Measurements from ENCODE around the gene NSUN2.
A peak's percentile ranks its signal among the peaks of the same experiment; 100 is the strongest.
"Not testable (repeated sequence)": the region's sequence is repeated elsewhere in the genome, so short reads cannot be mapped to it uniquely, and the experiment has no call there.

NSUN2 gene

DNA sequence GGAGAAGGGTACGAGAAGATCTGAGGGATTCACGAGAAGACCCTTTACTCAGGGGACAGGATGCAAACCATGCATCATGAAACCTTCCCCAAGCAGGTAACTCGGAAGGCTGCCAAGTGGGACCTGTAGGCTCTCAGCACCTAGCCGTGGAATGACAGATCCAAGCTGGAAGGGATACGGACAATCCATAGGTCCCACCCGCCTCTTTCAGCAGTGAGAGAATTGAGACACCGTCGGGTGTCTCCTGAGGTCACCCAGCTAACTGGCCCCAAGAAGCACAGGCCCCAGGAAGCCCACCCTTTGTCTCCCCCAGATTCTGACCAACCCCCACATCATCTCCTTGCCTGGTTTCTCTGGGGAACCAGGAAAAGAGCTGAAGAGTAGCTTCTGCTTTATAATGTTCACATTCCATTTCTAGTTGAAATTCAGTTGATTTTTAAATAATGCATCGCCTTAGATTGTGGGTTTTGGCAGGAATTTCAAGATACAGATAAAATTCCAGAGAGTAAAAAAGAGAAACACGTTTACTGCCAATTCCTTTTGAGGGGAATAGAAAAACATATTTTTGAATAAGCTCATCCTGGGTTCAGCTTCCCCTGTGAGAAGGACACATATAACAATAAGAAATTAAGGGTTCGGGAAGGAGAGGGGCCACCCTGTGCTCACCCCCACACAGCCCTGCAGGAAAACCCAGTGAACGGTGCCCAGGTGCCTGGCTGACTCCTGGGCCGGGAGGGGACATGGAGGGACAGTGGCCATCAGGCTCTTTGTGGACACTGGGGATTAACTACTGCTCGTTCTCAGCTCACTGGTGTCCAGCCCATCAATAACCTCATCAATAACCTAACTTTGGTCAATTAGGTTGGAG is 51.1 kb downstream of the NSUN2 start:
- DNase-seq = no peak

DNA sequence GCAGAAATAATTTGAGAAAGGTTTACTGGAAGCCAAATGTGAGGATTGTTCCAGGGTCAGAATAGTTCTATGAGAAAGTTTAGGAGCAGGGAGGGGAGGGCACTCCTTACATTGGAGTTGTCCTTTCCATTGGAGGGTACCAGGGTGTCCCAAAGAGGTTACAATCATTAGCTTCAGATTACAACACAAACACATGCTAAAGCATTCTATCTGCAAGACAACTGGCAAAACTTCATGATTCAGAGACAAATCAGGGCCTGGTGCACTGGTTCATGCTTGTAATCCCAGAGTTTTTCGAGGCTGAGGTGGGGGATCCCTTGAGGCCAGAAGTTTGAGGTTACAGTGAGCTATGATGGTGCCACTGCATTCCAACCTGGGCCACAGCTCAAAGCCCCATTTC is 51.8 kb downstream of the NSUN2 start:
- DNase-seq = no peak

DNA sequence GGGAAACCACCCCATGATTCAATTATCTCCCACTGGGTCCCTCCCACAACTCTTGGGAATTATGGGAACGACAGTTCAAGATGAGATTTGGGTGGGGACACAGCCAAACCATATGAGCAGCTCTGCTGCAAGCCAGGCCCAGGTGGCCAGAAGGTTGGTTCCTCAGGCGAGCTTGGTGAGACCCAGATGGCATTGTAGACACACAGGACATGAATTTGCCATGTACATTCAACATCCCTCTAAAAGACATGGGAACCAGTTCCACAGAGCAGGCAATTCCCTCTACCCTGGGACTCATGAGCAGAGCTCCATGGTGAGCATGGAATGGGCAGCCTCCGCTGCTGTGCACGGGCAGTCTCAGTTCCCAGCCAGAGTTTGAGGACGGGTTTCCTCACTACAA is 53.3 kb downstream of the NSUN2 start:
- no peak for DNase-seq

DNA sequence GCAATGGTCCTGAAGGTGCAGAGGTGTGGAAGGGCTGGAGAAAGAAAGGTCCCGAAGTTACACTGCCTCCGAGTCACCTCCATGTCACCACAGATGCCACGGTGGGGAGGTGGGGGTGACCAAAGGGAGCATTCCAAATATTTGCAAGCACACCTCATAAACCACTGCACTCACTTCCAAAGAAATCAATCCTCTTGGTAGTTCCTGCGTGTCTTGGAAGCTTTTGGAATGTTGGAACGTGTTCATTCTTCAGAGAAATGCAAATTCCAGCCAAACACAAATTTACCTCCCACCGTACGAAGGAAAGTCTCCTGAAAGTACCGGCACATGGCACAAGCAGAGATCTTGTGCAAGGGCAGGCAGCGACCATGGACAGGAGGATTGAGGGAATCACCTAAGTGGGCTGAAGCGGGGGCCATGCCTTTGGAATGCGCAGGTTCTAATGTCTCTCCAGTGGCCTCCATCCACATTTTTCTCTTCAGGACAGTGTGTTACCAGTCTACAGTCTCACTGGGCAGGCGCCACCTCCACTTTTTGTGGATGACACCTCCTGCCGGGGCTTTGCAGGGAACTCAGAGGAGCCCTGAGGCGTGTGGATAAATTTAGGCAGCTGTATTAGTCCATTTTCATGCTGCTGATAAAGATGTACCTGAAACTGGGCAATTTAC is 54.0 kb downstream of the NSUN2 start:
- DNase-seq = no peak

DNA sequence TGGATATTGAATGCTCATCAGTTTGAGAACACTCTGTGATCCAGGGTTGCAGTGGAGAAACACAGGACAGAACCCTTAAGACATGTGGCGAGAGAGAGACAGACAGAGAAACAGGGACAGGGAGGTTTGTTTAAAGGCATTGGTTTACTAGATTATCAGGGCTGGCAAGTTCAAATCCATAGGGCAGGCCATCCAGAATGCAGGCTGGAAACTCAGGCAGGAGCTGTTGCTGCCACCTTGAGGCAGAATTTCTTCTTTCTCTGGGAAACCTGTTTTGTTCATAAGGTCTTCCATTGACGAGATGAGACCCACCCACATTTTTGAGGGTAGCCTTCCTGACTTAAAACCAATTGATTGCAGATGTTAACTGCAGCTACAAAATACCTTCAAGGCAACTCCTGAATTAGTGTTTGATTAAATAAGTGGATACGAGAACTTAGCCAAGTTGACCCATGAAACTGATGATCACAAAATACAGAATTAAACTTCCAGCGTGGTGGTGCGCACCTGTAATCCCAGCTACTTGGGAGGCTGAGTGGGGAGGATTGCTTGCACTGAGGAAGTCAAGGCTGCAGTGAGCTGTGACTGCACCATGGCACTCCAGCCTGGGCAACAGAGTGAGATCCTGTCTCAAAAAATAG is 55.9 kb downstream of the NSUN2 start:
- peak; percentile 84 for DNase-seq

DNA sequence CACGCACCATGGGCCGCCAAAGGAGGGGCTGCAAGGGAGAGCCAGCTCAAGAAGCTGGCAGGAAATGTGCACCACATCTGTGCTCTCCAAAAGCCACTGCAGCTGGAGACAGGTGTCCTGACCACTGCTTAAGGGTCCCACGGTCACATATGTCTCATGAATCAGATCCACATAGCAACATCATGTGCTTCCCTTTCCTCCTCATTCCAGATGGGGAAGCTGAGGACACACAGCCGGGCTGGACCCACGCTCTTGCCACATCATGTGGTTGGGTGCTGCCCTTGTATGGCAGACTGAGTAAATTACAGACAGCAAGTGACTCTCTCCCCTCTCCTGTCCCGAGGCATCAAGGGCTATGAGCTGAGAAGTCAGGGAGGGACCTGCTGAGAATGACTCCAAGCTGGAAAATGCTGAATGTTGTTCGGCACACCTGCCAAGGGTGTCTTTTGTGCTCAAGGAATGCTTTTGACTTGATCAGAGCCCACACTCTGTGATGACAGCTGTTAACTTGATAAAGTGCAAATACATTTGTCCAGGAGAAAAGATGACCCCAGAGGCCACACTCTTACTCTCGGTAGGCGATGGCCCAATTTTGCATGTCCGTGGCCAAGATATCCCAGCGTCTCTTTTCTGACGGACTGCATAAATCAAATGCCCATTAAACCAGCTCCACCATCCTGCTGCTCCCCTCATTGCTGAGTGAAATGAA is 58.2 kb downstream of the NSUN2 start:
- peak; percentile 51 for DNase-seq

DNA sequence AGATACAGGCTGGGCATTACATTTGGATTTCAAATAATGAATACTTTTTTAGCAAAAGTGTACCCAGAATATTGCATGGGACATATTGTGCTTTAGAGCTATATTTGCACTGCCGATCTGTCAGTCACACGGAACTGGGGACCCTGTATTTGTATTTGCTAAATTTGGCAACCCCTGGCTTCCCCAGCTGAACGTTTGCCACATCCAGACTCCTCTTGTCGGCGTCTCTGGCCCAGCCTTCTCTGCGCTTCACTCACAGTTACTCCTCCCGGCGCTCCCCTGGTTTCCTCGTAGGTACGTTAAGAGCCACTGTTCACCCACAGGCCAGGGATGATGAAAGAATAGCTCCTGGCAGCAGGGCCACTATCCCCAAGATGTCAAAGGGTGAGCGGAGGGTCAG is 58.7 kb downstream of the NSUN2 start:
- no peak for DNase-seq

DNA sequence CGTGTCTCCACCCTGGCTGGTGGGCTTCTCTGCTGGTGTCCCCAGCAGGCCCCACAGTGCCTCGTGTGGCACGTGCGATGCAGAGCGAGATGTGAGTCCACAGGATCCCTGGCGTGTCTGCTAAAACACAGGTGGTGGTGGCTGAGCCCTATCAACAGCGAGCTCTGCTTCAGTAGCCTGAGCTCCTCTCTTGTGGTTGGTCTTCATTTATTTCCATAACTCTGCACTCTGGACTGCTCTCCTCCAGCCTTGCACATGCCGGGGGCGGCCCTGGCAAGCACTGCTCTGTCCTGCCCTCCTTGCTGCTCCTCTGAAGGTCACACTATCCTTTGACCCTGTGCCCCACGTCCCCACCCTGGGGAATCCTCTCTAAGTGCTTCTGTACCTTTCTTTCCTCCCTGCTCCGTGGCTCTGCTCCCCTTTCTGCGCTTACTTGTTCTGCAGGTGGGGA is 59.2 kb downstream of the NSUN2 start:
- no peak for DNase-seq

DNA sequence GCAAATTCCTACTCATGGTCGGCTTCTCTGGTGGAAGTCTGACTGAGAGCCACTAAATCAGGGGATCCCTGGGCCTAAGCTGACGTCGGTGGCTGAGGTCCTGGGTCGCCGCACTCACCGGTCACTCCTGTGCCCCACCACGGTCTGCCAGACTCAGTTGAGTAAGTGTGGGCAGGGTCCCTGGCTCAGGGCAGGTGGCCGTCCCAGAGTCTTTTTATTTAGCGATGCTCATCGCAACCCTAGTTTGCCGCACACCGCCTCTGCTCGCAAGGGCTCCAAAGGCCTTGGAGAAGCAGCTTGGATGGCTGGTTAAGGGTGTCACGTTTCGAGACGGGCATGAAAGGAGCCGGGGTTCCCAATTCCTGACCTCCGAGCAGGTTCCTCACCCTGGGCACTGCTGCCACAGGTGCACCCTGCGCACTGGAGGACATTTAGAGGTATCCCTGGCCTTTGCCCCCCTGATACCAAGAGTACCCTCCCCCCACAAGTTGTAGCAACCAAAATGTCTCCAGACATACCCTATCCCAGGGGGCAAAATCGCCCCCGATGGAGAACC is 59.9 kb downstream of the NSUN2 start:
- DNase-seq = no peak

DNA sequence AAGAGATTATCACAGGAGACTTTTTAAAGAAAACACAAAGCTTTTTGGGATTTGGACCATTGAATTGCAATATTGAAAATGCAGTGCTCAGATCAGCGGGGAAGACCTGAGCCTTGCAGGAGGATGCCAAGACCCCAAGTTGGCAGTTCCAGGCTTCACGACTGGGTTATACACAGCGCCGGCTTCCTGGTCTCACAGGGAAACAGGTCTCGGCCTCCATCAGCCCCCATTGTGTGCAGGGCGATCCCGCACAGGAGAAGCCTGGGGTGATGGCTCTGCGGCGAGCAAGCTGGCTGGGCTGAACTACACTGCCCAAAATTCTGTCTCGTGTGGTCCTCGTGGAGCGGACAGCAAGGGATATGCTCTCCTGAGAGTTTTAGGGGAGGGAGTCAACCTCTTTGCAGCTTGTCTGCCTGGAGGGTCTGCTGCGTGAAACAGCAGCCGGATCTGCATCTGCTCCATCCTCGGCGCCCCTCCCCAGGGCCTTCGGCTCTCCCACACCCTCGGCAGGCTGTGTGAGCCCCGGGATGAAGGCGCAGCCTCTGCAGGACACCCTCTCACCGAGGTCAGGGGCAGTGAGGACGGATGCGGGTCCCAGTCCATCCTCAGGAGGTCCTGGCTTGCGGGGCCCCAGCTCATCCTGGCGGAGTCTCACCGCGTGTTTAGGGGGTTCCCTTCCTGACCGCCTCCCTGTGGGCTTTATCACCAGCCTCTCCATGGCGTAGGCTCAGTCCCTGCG is 60.6 kb downstream of the NSUN2 start:
- no peak for DNase-seq

DNA sequence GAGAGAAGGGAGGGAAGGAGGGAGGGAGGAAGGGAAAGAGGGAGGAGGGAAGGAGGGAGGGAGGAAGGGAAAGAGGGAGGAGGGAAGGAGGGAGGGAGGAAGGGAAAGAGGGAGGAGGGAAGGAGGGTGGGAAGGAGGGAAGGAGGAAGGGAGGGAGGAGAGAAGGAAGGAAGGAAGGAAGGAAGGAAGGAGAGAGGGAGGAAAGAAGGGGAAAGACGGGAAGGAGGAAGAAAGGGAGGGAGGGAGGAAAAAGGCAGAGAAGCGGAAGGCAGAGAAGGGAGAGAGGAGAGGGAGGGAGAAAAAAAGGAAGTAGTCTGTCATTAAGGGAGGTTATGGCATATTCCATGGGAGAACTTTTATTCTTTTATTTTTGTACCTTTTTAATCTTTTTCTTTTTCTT is 61.2 kb downstream of the NSUN2 start:
- DNase-seq = not testable (repeated sequence)

DNA sequence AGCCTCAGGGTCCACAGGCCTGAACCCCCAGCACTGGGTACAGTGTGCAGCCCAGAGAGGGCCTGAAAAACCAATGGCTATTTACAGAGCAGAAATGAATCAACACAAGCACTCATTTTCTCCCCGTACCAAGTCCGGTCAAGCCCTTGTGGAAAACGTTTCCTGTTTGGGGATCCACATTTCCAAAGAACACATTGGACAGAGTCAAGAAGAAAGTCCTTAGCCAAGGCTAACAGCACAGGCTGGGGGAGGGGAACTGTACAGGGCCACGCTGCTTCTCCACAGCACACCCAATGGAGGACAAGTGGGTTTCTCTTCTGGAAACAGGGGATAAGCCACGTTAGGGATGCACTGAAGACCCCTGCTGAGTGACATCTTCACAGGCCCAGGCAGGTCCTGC is 62.3 kb downstream of the NSUN2 start:
- DNase-seq = peak; percentile 34

DNA sequence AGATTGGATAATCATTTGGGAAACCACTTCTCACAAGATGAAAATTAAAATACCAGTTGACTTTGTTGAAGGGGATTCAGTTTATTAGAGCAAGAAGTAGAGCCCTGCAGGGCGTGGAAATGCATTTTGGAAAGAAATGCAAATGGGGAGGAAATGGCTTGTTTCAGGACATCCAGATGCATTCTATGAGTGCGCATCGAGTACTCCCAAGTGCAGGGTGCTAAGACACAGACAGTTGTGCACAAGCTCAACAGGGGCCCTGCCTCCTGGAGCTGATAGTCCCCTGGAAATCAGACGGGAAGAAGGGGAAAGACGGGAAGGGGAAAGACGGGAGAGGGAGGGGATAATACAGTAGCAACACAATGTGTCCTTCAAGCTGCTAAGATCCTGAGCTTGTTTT is 64.0 kb downstream of the NSUN2 start:
- DNase-seq = no peak

DNA sequence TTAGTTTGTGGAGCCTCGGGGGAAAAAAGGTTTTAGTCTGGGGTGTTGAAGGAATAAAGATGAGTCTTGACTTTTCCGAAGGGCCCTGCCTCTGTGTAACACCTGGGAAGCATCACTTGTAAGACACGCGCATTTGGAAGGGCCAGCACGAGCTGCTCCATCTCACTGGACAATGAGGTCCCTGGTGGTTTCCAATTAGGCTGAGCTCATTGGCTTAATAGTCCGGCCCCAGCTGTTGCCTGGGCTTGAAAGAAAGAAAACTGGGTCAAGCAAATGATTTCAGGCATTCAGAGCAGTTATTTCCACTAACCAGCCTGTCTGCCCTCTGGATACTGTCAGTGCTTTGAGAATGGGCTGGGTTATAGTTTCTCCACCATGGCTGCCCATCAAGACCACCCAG is 64.5 kb downstream of the NSUN2 start:
- DNase-seq = no peak

DNA sequence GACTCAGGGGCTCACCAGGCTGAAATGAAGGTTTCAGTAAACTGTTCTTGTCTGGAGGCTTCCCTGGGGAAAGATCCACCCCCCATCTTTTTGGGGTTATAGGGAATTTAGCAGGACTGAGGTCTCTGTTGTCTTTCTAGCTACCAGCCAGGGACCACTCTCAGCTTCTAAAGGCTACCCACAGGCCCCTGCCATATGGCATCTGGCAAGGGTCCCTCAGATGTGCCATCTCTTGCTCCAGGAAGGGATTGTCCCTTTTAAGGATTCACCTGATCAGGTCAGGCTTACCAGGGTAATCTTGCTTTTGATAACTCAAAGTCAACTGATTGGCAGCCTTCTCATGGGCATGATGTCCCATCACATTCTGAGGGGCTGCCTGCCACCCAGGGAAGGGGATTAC is 65.0 kb downstream of the NSUN2 start:
- DNase-seq = no peak

DNA sequence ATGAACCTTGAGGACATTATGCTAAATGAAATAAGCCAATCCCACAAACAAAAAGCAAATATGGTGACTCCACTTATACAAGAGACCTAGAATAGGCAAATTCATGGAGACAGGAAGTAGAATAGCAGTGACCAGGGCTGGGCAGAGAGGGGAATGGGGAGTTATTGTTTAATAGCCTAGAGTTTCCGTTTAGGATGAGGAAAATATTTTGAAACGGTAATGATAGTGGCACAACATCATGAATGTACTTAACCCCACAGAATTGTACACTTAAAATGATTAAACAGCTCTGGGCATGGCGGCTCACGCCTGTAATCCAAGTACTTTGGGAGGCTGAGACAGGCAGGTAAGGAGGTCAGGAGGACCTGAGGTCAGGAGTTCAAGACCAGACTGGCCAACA is 65.8 kb downstream of the NSUN2 start:
- no peak for DNase-seq

DNA sequence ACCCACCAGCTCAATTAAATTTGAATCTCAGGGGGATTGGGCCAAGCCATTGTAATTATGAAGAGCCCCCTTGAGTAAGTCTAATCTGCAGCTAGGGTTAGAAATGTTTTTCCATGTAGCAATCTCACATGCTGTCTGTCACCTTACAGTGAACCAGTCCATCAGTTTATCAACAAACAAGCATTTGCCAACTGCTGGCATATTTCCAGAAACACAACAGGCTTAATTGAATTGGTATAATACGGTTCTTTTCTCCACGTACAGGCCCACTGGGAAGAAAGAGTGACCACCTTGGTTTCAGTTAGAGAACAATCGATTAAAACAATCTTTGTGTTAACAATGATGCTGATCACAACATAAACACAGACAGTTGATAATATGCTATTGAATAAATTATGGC is 67.4 kb downstream of the NSUN2 start:
- peak; percentile 57 for DNase-seq

DNA sequence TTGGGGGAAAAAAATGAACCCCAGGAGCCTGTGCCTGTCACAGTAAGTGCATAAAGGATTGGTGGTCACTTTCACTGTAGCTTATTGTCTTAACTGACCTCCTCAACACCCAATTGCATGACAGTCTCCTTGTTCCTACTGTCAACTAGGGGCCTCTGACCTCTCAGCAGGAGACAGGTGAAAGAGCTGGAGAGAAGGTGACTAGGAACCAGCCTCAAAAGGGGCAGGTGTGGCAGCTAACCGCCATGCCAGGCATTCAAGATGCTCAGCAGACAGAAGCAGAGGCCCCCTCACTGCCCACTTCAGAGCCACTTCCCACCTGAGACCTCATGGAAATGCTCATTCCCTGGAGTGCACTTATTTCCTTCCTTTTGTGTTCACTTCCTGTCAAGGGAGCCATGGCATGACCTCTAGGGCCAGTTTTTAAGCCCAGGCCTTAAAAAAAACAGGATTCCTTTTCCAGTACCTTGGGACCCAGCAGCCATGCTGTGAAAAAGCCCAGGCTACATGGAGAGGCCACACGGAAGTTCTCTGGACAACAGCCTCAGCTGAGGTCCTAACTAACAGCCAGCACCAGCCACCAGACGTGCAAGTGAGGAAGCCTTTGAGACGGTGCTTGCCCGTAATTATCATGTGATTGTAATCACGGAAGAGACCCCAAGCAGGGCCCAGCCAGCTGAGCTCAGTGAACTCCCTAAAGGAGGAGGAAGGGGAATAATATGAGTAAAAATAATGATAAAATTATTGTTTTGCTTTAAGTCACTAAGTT is 74.9 kb downstream of the NSUN2 start:
- no peak for DNase-seq

DNA sequence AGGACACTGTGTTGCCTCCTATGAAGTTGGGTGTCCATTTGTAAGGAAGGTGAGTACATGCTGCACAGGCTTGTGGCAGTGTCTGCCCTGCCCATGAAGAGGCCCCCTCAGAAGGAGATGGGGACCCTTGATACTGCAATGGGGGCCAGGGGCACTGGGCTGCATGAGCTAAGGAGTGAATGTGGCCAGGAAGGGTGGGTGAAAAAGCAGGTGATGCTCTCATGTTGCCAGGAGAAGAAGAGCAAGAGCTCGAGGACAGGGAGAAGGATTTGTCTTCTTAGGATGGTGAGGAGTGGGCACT is 76.1 kb downstream of the NSUN2 start:
- no peak for DNase-seq

DNA sequence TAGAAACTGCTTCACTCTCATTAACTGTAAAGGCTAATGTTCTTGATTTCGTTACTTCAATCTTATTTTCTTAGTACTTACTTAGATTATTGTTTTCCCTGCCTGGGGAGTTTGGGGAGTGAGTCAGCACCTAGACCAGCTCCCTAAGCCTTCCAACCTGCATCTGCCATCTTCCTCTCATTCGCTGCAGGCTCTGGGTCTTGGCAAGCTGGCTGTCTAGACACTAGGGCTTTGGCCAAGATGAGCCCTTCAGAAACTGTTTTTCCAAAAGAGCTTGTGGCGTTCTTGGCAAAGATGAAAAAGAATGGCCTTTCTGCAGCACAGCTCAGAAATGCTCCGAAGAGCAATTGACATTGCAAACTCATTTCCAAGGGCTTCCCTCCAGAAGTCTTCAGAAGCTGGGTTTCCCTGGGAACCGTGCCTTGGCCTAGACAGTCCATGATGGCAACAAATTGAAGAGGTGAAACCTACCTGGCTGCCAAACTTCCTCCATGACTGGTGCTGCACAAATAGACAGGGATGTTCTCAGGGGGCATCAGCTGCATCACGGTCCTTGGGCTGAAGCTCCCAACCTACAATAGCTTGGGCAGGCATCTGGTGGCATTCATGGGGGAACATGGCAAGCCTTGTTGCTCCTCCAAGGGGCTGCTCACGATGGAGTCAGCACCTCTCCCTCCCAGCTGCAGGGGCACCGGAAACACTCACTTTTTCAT is 76.6 kb downstream of the NSUN2 start:
- DNase-seq = no peak

DNA sequence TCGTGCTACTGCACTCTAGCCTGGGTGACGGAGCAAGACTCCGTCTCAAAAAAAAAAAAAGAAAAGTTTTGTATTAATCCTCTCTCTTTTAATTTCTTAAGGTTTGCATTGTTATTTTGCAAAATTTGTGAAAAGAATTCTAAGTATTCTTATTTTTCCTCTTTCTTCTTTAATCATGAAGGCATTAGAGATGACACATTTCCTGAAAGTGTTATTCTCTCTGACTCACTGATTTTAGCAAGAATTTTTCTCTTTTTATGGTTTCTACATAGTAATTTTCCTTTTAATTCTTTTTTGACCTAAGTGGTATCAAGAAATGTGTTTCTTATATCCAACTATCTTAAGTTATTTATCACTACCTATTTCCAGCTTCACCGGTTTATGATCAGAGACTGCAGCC is 78.0 kb downstream of the NSUN2 start:
- no peak for DNase-seq

Measured in NCI-H774 (cell line).